Mucosa of rectum (tissue), 2 donors: Measurements from ENCODE around the gene NPY4R2.
"Not testable (repeated sequence)": the region's sequence is repeated elsewhere in the genome, so short reads cannot be mapped to it uniquely, and the experiment has no call there.

Source experiments
- H3K27ac ChIP-seq, 2 donors: one replicate each; pipeline ENCODE4 v1.7.0; 2013; ENCODE audit warnings: inconsistent platforms in 2 of 2, low read depth in 2 of 2, low read length in 2 of 2
- H3K27me3 ChIP-seq, 2 donors: one replicate each; pipeline ENCODE4 v1.7.0; 2013; ENCODE audit warnings: low read length in 2 of 2; ENCODE audit not compliant: control insufficient read depth in 2 of 2, insufficient read depth in 2 of 2
- H3K36me3 ChIP-seq, 2 donors: one replicate each; pipeline ENCODE4 v1.7.0; 2013; ENCODE audit warnings: low read length in 2 of 2; ENCODE audit not compliant: control insufficient read depth in 2 of 2, insufficient read depth in 2 of 2
- H3K4me1 ChIP-seq, 2 donors: one replicate each; pipeline ENCODE4 v1.7.0; 2013; ENCODE audit warnings: low read length in 2 of 2, mild to moderate bottlenecking in 1 of 2; ENCODE audit not compliant: control insufficient read depth in 2 of 2, insufficient read depth in 2 of 2
- H3K4me3 ChIP-seq, 2 donors: one replicate each; pipeline ENCODE4 v1.7.0; 2013; ENCODE audit warnings: low read length in 2 of 2
- H3K9ac ChIP-seq, 2 donors: one replicate each; pipeline ENCODE4 v1.7.0; 2013; ENCODE audit warnings: low read length in 2 of 2, low read depth in 1 of 2, mild to moderate bottlenecking in 1 of 2
- H3K9me3 ChIP-seq, 2 donors: one replicate each; pipeline ENCODE4 v1.7.0; 2013; ENCODE audit warnings: low read length in 2 of 2; ENCODE audit not compliant: control insufficient read depth in 2 of 2
- donor health status: healthy.
- donor health status: Normal muscosa, but diverticular disease.

Gene NPY4R2

DNA sequence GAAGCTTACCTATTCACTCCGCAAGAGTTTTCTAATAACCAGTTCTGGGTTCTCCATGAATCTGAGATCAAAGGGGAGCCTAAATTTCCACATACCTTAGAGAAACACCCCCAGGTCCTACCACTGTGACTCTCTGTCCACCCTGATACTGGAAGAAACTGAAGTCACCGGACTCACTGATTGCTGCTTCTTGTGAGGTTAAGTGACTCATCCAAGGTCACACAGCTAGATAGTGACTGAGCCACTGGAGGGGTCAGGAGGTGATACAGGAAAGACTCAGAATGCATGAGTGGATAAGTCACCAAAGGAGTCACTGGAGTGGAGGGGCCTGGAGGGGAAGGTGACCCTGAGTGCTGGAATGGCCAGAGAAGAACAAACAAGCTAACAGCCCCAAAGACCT lies 9.8 kb downstream of the NPY4R2 start:
- not testable (repeated sequence) for H3K4me1 ChIP-seq, H3K4me3 ChIP-seq, H3K9ac ChIP-seq, H3K27ac ChIP-seq, H3K27me3 ChIP-seq, H3K9me3 ChIP-seq, H3K36me3 ChIP-seq

- not testable (repeated sequence) for H3K4me3 ChIP-seq, H3K9ac ChIP-seq, H3K27ac ChIP-seq, H3K27me3 ChIP-seq, H3K4me1 ChIP-seq, H3K36me3 ChIP-seq, H3K9me3 ChIP-seq
Measured at GRCh38 chr10:47932824-47933223, 14.4 kb downstream of the NPY4R2 start.

GRCh38 chr10:47933462-47933861 lies 15.0 kb downstream of the NPY4R2 start:
- not testable (repeated sequence) for H3K9me3 ChIP-seq, H3K36me3 ChIP-seq, H3K27ac ChIP-seq, H3K4me1 ChIP-seq, H3K4me3 ChIP-seq, H3K9ac ChIP-seq, H3K27me3 ChIP-seq

DNA sequence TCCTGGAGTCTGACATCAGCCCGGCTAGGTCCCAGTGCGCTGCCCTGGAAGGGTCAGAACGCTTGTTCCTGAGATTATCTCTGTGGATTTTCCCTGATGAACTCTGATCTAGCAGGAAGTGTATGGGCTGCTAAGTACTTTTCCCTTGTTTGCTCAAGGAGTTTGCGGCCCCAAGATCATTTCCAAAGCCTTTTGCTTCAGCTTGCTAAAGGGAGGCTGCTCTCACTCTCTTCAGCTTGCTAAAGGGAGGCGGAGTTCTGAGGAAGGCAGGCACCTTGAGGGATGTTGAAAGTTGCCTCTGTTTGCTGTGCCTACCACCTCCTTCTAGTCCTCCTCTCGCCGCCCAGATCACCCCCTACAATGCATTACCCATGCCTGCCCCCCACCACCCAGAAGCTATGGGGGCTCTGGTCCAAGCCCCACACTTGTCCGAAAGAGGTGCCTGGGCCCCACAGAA lies 18.3 kb downstream of the NPY4R2 start:
- H3K27me3 ChIP-seq, H3K9ac ChIP-seq, H3K4me1 ChIP-seq, H3K4me3 ChIP-seq, H3K9me3 ChIP-seq, H3K36me3 ChIP-seq: not testable (repeated sequence)
- peak overlapping the region; percentile 58 to 65 for H3K27ac ChIP-seq

DNA sequence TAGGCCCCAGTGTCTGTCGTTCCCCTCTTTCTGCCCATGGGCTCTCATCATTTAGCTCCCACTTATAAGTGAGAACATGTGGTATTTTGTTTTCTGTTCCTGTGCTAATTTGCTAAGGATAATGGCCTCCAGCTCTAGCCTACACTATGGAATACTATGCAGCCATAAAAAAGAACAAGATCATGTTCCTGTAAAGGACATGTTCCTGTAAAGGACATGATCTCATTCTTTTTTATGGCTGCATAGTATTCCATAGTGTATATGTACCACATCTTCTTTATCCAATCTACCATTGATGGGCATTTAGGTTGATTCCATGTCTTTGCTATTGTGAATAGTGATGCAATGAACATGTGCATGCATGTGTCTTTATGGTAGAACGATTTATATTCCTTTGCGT lies 19.2 kb downstream of the NPY4R2 start:
- H3K9me3 ChIP-seq, H3K36me3 ChIP-seq, H3K27ac ChIP-seq, H3K9ac ChIP-seq, H3K4me3 ChIP-seq, H3K27me3 ChIP-seq, H3K4me1 ChIP-seq: not testable (repeated sequence)

- not testable (repeated sequence) for H3K9ac ChIP-seq, H3K4me1 ChIP-seq, H3K4me3 ChIP-seq, H3K27ac ChIP-seq, H3K9me3 ChIP-seq, H3K27me3 ChIP-seq, H3K36me3 ChIP-seq
Measured at GRCh38 chr10:47940821-47941220, 22.4 kb downstream of the NPY4R2 start.

DNA sequence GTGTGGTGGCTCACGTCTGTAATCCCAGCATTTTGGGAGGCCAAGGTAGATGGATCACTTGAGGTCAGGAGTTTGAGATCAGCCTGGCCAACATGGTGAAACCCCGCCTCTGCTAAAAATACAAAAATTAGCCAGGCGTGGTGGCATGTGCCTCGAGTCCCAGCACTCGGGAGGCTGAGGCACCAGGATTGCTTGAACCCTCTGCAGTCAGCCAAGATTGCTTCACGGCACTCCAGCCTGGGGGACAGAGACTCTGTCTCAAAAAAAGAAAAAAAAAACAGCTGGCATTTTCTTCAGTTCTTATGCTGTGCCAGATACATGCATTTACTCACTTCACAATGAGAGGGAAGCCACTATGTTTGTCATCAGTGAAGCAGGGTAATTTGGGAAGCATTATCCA lies 22.9 kb downstream of the NPY4R2 start:
- H3K36me3 ChIP-seq, H3K4me3 ChIP-seq, H3K9ac ChIP-seq, H3K4me1 ChIP-seq, H3K27ac ChIP-seq, H3K27me3 ChIP-seq, H3K9me3 ChIP-seq: not testable (repeated sequence)

DNA sequence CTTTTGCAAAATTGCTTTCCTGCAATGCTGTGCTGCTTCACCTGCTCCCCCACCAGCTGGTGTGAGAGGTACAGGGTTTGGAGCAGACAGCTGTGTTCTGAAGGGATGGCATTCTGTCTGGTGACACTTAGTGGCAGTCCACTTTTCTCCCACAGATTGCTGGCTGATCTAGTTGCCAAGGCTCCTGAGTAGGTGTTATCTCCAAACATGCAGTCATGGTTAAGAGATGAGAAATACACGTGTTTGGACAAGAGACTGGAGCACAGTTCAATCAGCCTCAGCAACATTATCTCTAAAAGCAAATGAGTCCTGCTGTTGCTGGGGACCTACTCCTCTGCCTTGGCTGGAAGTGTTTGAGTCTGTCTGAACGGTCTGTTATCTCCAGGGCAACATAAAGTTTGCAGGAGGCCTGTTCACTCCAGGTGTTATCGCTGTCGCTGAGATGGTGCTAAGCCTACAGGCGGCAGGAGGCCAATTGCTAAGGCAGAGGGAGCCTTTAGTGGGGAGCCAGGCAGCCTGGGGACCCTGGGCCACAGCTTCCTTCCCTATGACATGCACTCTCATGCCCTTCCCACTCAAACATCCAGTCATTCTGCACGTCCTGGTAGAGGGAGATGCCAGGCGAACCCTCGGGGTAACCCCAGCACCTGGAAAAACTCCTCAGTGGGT lies 24.0 kb downstream of the NPY4R2 start:
- not testable (repeated sequence) for H3K4me3 ChIP-seq, H3K4me1 ChIP-seq, H3K27me3 ChIP-seq, H3K9me3 ChIP-seq, H3K36me3 ChIP-seq, H3K9ac ChIP-seq, H3K27ac ChIP-seq

DNA sequence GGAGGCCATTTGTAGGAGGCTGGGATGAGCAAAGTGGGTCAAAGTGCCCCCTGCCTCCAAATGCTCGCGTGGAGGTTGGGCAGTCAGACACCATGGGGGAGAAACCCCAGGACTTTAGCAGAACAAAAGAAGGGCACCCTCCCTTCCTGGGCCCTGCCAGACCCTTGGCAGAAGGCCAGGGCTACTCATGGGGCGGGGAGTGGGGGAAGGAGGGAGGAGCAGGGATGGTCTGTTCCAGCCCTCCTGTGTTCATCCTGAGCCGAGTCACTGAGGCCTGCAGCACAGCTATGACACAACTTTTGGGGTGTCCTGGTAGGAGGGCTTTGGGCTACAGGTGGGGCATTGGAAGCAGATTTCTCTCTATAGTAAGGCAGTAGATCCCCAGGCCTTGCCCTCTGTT lies 24.9 kb downstream of the NPY4R2 start:
- H3K36me3 ChIP-seq, result not testable (repeated sequence)

DNA sequence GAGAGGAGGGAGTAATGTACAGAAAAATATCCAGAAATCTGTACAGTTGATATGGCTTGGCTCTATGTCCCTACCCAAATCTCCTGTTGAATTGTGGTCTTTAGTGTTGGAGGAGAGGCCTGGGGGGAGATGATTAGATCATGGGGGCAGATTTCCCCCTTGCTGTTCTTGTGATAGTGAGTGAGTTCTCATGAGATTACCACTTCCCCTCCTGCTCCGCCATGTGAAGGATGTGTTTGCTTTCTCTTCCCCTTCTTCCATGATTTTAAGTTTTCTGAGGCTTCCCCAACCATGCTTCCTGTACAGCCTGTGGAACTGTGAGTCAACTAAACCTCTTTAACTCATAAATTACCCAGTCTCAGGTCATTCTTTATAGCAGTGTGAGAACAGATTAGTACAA lies 29.0 kb downstream of the NPY4R2 start:
- not testable (repeated sequence) for H3K27ac ChIP-seq, H3K4me3 ChIP-seq, H3K9me3 ChIP-seq, H3K27me3 ChIP-seq, H3K4me1 ChIP-seq, H3K9ac ChIP-seq, H3K36me3 ChIP-seq

More for the DNA sequence above, 24.9 kb downstream of the NPY4R2 start:
- not testable (repeated sequence) for H3K4me3 ChIP-seq, H3K4me1 ChIP-seq, H3K9me3 ChIP-seq, H3K27me3 ChIP-seq, H3K9ac ChIP-seq, H3K27ac ChIP-seq

GRCh38 chr10:47957158-47957557 lies 38.7 kb downstream of the NPY4R2 start:
- H3K36me3 ChIP-seq, H3K27me3 ChIP-seq, H3K27ac ChIP-seq, H3K4me1 ChIP-seq, H3K9me3 ChIP-seq, H3K4me3 ChIP-seq, H3K9ac ChIP-seq: not testable (repeated sequence)
